ENCODE results near the gene ALKBH3.

The ALKBH3 gene

DNA sequence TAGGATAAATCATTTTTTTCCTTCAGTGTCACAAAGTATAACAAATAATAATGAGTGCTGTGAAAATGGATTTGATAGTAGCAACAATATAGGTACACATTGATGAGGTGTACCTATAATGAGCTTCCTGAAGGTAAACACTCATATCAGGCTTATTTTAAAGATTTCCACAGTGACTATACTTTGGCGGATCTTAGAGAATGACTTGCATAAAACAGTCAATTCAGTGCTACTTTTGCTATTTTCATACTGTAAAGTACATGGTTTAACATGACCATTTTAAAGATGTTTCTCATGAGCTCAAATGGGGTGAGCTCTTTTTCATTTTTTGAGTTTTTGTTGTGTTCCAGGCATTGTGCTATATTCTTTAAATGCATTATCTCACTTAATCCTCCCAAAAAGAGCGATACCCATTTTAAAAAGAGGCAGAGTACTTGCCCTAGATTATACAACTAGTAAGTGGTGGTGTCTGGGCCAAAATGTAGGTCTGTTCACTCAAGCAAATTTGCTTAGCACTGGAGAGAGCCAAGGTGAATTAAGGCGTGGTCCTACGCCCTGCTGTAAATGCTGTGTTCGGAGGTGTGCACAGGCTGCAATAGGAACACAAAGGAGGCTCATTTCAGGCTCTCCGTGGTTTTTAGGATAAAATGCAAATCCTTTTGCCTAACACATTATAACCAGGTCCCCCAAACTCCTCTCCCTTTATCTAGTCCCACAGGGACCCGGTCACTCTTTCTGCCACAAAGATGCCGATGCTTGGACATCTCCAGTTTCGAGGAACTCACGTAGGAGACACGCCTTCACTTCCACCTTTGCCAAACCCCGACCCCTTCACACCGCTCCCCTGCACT, 617 bp upstream of the ALKBH3 start:
- no peak for DNase-seq
- Histone ChIP-seq H3K23ac (ENCODE audit: low read length) (no peak overlapping the region), H3K79me1 (ENCODE audit: low read length) (no peaks in the 10 kb centered on the region), H2AFZ (ENCODE audit: insufficient read depth, low read length, poor library complexity) (peak overlapping the region; percentile 92), H3K4me2 (ENCODE audit: low read length) (peak overlapping the region; percentile 76), H3K4me3 (ENCODE audit: low read depth, low read length) (peak overlapping the region; percentile 75), H4K12ac (ENCODE audit: low read depth, low read length) (peak overlapping the region; percentile 93), H2BK120ac (ENCODE audit: insufficient read depth, low read length, poor library complexity) (no peak overlapping the region), H3K9me3 (ENCODE audit: insufficient read depth, low read depth, low read length) (no peaks in the 10 kb centered on the region), H3K4ac (ENCODE audit: low read depth, low read length) (no peak overlapping the region), H3K27me3 (ENCODE audit: insufficient read depth, low read length) (no peaks in the 10 kb centered on the region), H3K9ac (ENCODE audit: low read length) (no peak overlapping the region), H2AK5ac (ENCODE audit: low read length) (no peak overlapping the region), H3K18ac (ENCODE audit: low read length) (no peak overlapping the region), H4K8ac (ENCODE audit: low read depth, low read length) (peak overlapping the region; percentile 97), H3K36me3 (ENCODE audit: control insufficient read depth in 1 of 2, insufficient read depth in 2 of 2, low read length in 2 of 2) (no peaks in the 10 kb centered on the region), H3K27ac (ENCODE audit: low read depth, low read length) (no peak overlapping the region), H3K79me2 (ENCODE audit: control insufficient read depth, insufficient read depth, low read length, poor library complexity) (no peaks in the 10 kb centered on the region), H4K91ac (ENCODE audit: low read depth, low read length) (no peak overlapping the region), H2BK12ac (ENCODE audit: low read length) (no peak overlapping the region), H3K14ac (ENCODE audit: low read length) (peak overlapping the region; percentile 58), H2BK5ac (ENCODE audit: low read depth, low read length, poor library complexity) (no peak overlapping the region), H3K4me1 (ENCODE audit: control insufficient read depth in 1 of 2, insufficient read depth in 2 of 2, low read length in 2 of 2) (peaks cover 0 to 3% of the 10 kb centered on the region in 2 experiments)
- no CpG with 5 or more reads among the region's 13 CpGs for WGBS (ENCODE audit: extremely low coverage, insufficient coverage, insufficient read length)

DNA sequence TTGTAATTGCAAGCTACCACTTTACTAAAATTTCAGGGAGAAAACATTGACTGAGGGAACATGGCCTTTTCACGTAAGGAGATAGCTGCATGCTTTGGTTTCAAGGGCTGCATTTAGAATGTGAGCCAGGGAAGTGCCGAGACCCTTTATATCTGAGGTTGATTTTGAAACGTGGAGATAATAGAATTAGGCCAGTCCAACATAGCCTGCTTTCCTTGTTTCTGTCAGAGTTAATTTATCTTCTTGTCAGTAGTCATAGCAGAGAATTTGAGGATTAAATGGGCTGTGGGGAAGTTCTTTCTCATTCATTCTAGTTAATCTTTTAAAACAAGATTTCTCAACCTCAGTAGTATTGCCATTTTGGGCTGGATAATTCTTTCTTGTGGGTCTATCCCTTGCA, 12.2 kb downstream of the ALKBH3 start:
- no peak overlapping the region for H2BK5ac ChIP-seq (ENCODE audit: low read depth, low read length, poor library complexity)
- H3K4me3 ChIP-seq (ENCODE audit: low read depth, low read length): no peak overlapping the region
- H2AFZ ChIP-seq (ENCODE audit: insufficient read depth, low read length, poor library complexity): no peak overlapping the region
- no peaks in the 10 kb centered on the region for H3K79me1 ChIP-seq (ENCODE audit: low read length)
- DNase-seq: no peak
- no peak overlapping the region for H4K8ac ChIP-seq (ENCODE audit: low read depth, low read length)
- H3K79me2 ChIP-seq (ENCODE audit: control insufficient read depth, insufficient read depth, low read length, poor library complexity): no peaks in the 10 kb centered on the region
- H3K9ac ChIP-seq (ENCODE audit: low read length): no peak overlapping the region
- no peak overlapping the region for H3K18ac ChIP-seq (ENCODE audit: low read length)
- no peak overlapping the region for H3K14ac ChIP-seq (ENCODE audit: low read length)
- no peak overlapping the region for H3K27ac ChIP-seq (ENCODE audit: low read depth, low read length)
- H2BK120ac ChIP-seq (ENCODE audit: insufficient read depth, low read length, poor library complexity): no peak overlapping the region
- H2AK5ac ChIP-seq (ENCODE audit: low read length): no peak overlapping the region
- no peak overlapping the region for H4K91ac ChIP-seq (ENCODE audit: low read depth, low read length)
- no peaks in the 10 kb centered on the region for H3K4me1 ChIP-seq (ENCODE audit: control insufficient read depth in 1 of 2, insufficient read depth in 2 of 2, low read length in 2 of 2)
- H2BK12ac ChIP-seq (ENCODE audit: low read length): no peak overlapping the region
- no peaks in the 10 kb centered on the region for H3K27me3 ChIP-seq (ENCODE audit: insufficient read depth, low read length)
- no peak overlapping the region for H3K23ac ChIP-seq (ENCODE audit: low read length)
- H4K12ac ChIP-seq (ENCODE audit: low read depth, low read length): no peak overlapping the region
- WGBS (ENCODE audit: extremely low coverage, insufficient coverage, insufficient read length): no CpG with 5 or more reads among the region's 3 CpGs
- H3K36me3 ChIP-seq (ENCODE audit: control insufficient read depth in 1 of 2, insufficient read depth in 2 of 2, low read length in 2 of 2): peaks cover 1 to 4% of the 10 kb centered on the region in 2 experiments
- no peak overlapping the region for H3K4me2 ChIP-seq (ENCODE audit: low read length)
- no peaks in the 10 kb centered on the region for H3K9me3 ChIP-seq (ENCODE audit: insufficient read depth, low read depth, low read length)
- no peak overlapping the region for H3K4ac ChIP-seq (ENCODE audit: low read depth, low read length)

DNA sequence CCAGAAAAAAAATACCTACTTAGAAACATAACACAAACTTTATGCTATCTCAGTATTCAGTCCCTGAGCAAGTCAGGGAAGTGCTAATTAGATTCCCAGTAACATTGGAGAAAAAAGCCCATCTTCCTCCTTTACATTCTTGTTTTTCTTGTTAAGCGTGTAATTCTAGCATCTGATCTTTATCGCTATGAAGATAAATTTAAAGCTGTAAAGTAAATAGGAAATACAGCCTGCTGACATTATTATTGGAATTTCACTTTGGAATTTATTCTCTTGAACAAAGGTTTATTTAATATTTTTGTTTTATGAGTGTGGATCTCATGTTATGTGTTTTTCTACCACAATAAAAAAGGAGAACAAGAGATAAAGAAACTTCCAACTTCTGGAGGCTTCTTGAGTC, 13.9 kb downstream of the ALKBH3 start:
- Histone ChIP-seq H4K12ac (ENCODE audit: low read depth, low read length) (no peak overlapping the region), H3K36me3 (ENCODE audit: control insufficient read depth in 1 of 2, insufficient read depth in 2 of 2, low read length in 2 of 2) (peaks cover 1 to 6% of the 10 kb centered on the region in 2 experiments), H2BK12ac (ENCODE audit: low read length) (no peak overlapping the region), H2BK5ac (ENCODE audit: low read depth, low read length, poor library complexity) (no peak overlapping the region), H3K4me1 (ENCODE audit: control insufficient read depth in 1 of 2, insufficient read depth in 2 of 2, low read length in 2 of 2) (no peaks in the 10 kb centered on the region), H3K4ac (ENCODE audit: low read depth, low read length) (no peak overlapping the region), H3K79me1 (ENCODE audit: low read length) (no peaks in the 10 kb centered on the region), H3K79me2 (ENCODE audit: control insufficient read depth, insufficient read depth, low read length, poor library complexity) (no peaks in the 10 kb centered on the region), H2BK120ac (ENCODE audit: insufficient read depth, low read length, poor library complexity) (no peak overlapping the region), H4K8ac (ENCODE audit: low read depth, low read length) (no peak overlapping the region), H3K18ac (ENCODE audit: low read length) (no peak overlapping the region), H3K9ac (ENCODE audit: low read length) (no peak overlapping the region), H3K4me2 (ENCODE audit: low read length) (no peak overlapping the region), H3K9me3 (ENCODE audit: insufficient read depth, low read depth, low read length) (peaks cover 4% of the 10 kb centered on the region), H2AK5ac (ENCODE audit: low read length) (no peak overlapping the region), H4K91ac (ENCODE audit: low read depth, low read length) (no peak overlapping the region), H2AFZ (ENCODE audit: insufficient read depth, low read length, poor library complexity) (no peak overlapping the region), H3K14ac (ENCODE audit: low read length) (no peak overlapping the region), H3K27ac (ENCODE audit: low read depth, low read length) (no peak overlapping the region), H3K27me3 (ENCODE audit: insufficient read depth, low read length) (no peaks in the 10 kb centered on the region), H3K23ac (ENCODE audit: low read length) (no peak overlapping the region), H3K4me3 (ENCODE audit: low read depth, low read length) (no peak overlapping the region)
- DNase-seq: peak in 1 of 2 donors; percentile 60
- WGBS (ENCODE audit: extremely low coverage, insufficient coverage, insufficient read length): no CpG with 5 or more reads among the region's 2 CpGs

DNA sequence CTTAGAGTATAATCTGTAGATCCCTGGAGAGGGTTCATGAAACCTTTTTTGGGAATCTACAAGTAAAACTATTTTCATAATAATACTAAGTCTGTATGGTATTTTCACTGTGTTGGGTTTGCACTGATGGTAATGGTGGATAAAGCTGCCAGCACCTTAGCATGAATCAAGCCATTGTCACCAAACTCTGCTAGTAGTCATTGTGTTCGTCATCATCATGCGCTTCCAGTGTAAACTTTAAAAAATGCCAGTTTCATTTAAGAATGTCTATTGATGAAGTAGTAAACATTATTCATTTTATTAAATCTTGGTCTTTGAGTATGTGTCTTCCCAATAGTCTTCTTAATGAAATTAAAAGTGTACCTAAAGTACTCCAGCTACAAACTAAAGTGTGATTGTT, 15.0 kb downstream of the ALKBH3 start:
- Histone ChIP-seq H3K79me2 (ENCODE audit: control insufficient read depth, insufficient read depth, low read length, poor library complexity) (no peaks in the 10 kb centered on the region), H3K4ac (ENCODE audit: low read depth, low read length) (no peak overlapping the region), H3K9ac (ENCODE audit: low read length) (no peak overlapping the region), H3K4me2 (ENCODE audit: low read length) (no peak overlapping the region), H3K9me3 (ENCODE audit: insufficient read depth, low read depth, low read length) (peaks cover 4% of the 10 kb centered on the region), H4K12ac (ENCODE audit: low read depth, low read length) (no peak overlapping the region), H2BK5ac (ENCODE audit: low read depth, low read length, poor library complexity) (no peak overlapping the region), H3K79me1 (ENCODE audit: low read length) (no peaks in the 10 kb centered on the region), H3K27me3 (ENCODE audit: insufficient read depth, low read length) (no peaks in the 10 kb centered on the region), H3K4me1 (ENCODE audit: control insufficient read depth in 1 of 2, insufficient read depth in 2 of 2, low read length in 2 of 2) (no peaks in the 10 kb centered on the region), H2AFZ (ENCODE audit: insufficient read depth, low read length, poor library complexity) (no peak overlapping the region), H3K36me3 (ENCODE audit: control insufficient read depth in 1 of 2, insufficient read depth in 2 of 2, low read length in 2 of 2) (peaks cover 0 to 6% of the 10 kb centered on the region in 2 experiments), H3K18ac (ENCODE audit: low read length) (no peak overlapping the region), H2BK12ac (ENCODE audit: low read length) (no peak overlapping the region), H4K91ac (ENCODE audit: low read depth, low read length) (no peak overlapping the region), H3K23ac (ENCODE audit: low read length) (no peak overlapping the region), H3K4me3 (ENCODE audit: low read depth, low read length) (no peak overlapping the region), H2AK5ac (ENCODE audit: low read length) (no peak overlapping the region), H4K8ac (ENCODE audit: low read depth, low read length) (no peak overlapping the region), H3K14ac (ENCODE audit: low read length) (no peak overlapping the region), H3K27ac (ENCODE audit: low read depth, low read length) (no peak overlapping the region), H2BK120ac (ENCODE audit: insufficient read depth, low read length, poor library complexity) (no peak overlapping the region)
- DNase-seq: no peak
- WGBS (ENCODE audit: extremely low coverage, insufficient coverage, insufficient read length): no CpG with 5 or more reads among the region's 2 CpGs

All from trophoblast cell (in vitro differentiated cells and primary cell).